Measurements from ENCODE around the gene UNCX.
"Not testable (repeated sequence)": the region's sequence is repeated elsewhere in the genome, so short reads cannot be mapped to it uniquely, and the experiment has no call there.

The UNCX gene

DNA sequence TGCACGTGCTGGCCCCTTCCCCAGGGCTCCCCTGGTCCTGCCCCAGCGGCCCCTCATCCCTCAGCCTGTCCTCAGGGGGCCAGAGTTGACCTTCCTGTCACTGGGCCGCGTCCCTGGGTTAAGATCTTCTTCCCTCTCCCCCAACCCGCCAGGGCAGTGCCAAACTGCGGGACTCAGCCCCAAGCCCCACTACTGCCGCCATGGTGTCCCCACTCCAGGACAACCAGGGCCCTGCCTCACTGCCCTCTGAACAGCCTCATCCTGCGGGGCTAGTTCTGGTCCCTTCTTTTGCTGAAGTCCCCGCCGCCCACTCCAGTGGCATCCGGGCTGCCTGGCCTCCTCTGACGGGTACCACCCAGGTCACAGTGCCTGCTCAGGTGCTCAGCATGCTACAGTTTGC lies 37.5 kb downstream of the UNCX start:
- Histone ChIP-seq H3K27me3 (ENCODE audit: control insufficient read depth, insufficient read depth, low read length) (no peaks in the 10 kb centered on the region), H3K36me3 (ENCODE audit: control insufficient read depth, insufficient read depth, low read length) (no peaks in the 10 kb centered on the region), H3K4me3 (ENCODE audit: low read depth, low read length) (no peak overlapping the region), H3K9me3 (ENCODE audit: control insufficient read depth, insufficient read depth, low read length) (no peaks in the 10 kb centered on the region), H3K4me1 (ENCODE audit: control insufficient read depth, insufficient read depth, low read length) (no peaks in the 10 kb centered on the region), H3K9ac (ENCODE audit: low read depth, low read length) (no peak overlapping the region)

DNA sequence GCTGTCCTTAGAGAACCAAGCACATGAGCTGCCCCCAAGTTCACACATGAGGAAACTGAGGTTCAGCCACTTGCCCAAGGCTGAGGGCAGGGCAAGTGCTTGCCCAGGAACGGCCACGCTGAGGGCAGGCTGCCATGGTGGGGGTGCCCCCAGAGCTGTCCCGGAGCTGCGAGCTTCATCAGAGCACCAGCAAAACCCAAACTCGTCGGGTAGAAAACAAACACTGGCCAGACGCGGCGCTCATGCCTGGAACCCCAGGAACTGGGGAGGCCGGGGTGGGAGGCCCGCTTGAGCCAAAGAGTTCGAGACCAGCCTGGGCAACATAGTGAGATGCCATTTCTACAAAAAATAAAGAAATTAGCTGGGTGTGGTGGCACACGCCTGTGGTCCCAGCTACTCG lies 38.4 kb downstream of the UNCX start:
- Histone ChIP-seq H3K9me3 (ENCODE audit: control insufficient read depth, insufficient read depth, low read length) (no peaks in the 10 kb centered on the region), H3K27me3 (ENCODE audit: control insufficient read depth, insufficient read depth, low read length) (no peaks in the 10 kb centered on the region)

DNA sequence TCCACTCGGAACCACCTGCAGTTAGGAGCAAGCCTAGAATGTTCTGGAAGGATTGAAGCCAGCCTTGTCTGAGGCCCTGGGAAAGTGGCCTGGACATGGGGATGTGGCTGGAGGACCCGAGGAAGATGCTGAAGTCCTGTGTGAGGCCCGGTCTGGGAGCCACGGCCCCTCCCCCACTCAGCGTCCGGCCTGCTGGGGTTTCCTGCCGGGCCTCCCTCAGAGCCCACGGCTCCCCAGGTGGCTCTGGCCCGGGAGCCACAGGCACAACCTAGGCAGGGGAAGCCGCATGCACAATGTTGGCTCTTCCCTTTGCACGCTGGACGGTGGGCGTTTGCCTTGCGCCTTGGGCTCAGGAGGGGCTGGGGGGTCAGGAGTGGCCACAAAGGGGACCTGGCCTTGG lies 39.0 kb downstream of the UNCX start:
- Histone ChIP-seq H3K4me3 (ENCODE audit: low read depth, low read length) (no peak overlapping the region), H3K27me3 (ENCODE audit: control insufficient read depth, insufficient read depth, low read length) (no peaks in the 10 kb centered on the region), H3K9ac (ENCODE audit: low read depth, low read length) (no peak overlapping the region), H3K36me3 (ENCODE audit: control insufficient read depth, insufficient read depth, low read length) (no peaks in the 10 kb centered on the region), H3K4me1 (ENCODE audit: control insufficient read depth, insufficient read depth, low read length) (no peaks in the 10 kb centered on the region), H3K9me3 (ENCODE audit: control insufficient read depth, insufficient read depth, low read length) (no peaks in the 10 kb centered on the region)

More for the DNA sequence above, 38.4 kb downstream of the UNCX start:
- H3K4me1 ChIP-seq (ENCODE audit: control insufficient read depth, insufficient read depth, low read length), result no peaks in the 10 kb centered on the region
- H3K9ac ChIP-seq (ENCODE audit: low read depth, low read length), result no peak overlapping the region
- no peaks in the 10 kb centered on the region for H3K36me3 ChIP-seq (ENCODE audit: control insufficient read depth, insufficient read depth, low read length)
- no peak overlapping the region for H3K4me3 ChIP-seq (ENCODE audit: low read depth, low read length)

DNA sequence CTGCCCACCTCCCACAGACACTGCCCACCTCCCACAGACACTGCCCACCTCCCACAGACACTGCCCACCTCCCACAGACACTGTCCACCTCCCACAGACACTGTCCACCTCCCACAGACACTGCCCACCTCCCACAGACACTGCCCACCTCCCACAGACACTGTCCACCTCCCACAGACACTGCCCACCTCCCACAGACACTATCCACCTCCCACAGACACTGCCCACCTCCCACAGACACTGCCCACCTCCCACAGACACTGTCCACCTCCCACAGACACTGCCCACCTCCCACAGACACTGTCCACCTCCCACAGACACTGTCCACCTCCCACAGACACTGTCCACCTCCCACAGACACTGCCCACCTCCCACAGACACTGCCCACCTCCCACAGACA lies 39.5 kb downstream of the UNCX start:
- H3K4me1 ChIP-seq (ENCODE audit: control insufficient read depth, insufficient read depth, low read length); H3K27me3 ChIP-seq (ENCODE audit: control insufficient read depth, insufficient read depth, low read length); H3K9ac ChIP-seq (ENCODE audit: low read depth, low read length); H3K9me3 ChIP-seq (ENCODE audit: control insufficient read depth, insufficient read depth, low read length); H3K4me3 ChIP-seq (ENCODE audit: low read depth, low read length); H3K36me3 ChIP-seq (ENCODE audit: control insufficient read depth, insufficient read depth, low read length): not testable (repeated sequence)

DNA sequence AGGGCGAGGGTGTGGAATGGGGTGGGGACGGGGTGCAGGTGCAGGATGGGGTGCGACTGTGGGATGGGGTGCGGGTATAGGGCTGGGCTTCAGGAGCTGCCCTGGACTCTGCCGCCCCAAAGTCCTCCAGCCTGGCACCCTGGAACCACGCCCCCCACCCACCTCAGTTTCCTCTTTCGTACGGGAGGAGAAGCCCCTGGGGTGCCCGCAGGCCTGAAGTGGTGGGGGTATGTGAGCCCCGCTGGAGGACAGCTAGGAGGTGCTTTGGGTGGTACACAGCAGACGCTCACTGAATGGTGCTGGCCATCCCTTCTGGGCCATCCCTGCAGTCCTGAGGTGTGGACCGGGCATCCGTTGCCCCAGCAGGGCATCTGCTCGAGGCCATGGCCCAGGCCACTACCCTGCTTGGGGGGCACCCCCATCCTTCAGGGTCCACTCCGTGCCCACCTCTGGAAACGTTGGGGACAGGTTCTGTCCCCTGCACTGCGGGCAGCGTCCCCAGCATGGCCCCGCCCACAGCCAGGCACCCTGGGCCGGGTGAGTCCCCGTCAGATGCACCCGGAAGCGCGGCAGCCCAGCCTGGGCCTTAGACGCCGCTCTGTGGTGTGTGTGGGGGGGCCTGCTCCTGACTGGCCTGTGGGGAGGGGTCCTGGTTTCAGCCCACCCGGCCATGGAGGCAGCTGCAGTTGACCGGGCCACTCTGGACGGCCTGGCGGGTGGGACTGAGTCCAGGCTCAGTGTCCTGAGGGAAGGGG lies 41.6 kb downstream of the UNCX start:
- Histone ChIP-seq H3K4me3 (ENCODE audit: low read depth, low read length) (no peak overlapping the region), H3K36me3 (ENCODE audit: control insufficient read depth, insufficient read depth, low read length) (no peaks in the 10 kb centered on the region), H3K27me3 (ENCODE audit: control insufficient read depth, insufficient read depth, low read length) (no peaks in the 10 kb centered on the region), H3K4me1 (ENCODE audit: control insufficient read depth, insufficient read depth, low read length) (no peaks in the 10 kb centered on the region), H3K9ac (ENCODE audit: low read depth, low read length) (no peak overlapping the region), H3K9me3 (ENCODE audit: control insufficient read depth, insufficient read depth, low read length) (no peaks in the 10 kb centered on the region)

GRCh38 chr7:1274876-1275375 lies 42.3 kb downstream of the UNCX start:
- Histone ChIP-seq H3K4me3 (ENCODE audit: low read depth, low read length) (no peak overlapping the region), H3K27me3 (ENCODE audit: control insufficient read depth, insufficient read depth, low read length) (no peaks in the 10 kb centered on the region), H3K9me3 (ENCODE audit: control insufficient read depth, insufficient read depth, low read length) (no peaks in the 10 kb centered on the region), H3K9ac (ENCODE audit: low read depth, low read length) (no peak overlapping the region), H3K36me3 (ENCODE audit: control insufficient read depth, insufficient read depth, low read length) (no peaks in the 10 kb centered on the region), H3K4me1 (ENCODE audit: control insufficient read depth, insufficient read depth, low read length) (no peaks in the 10 kb centered on the region)

- Histone ChIP-seq H3K9me3 (ENCODE audit: control insufficient read depth, insufficient read depth, low read length) (no peaks in the 10 kb centered on the region), H3K36me3 (ENCODE audit: control insufficient read depth, insufficient read depth, low read length) (no peaks in the 10 kb centered on the region), H3K9ac (ENCODE audit: low read depth, low read length) (no peak overlapping the region), H3K4me3 (ENCODE audit: low read depth, low read length) (no peak overlapping the region), H3K4me1 (ENCODE audit: control insufficient read depth, insufficient read depth, low read length) (no peaks in the 10 kb centered on the region), H3K27me3 (ENCODE audit: control insufficient read depth, insufficient read depth, low read length) (no peaks in the 10 kb centered on the region)
Measured at GRCh38 chr7:1275451-1276381, 43.0 kb downstream of the UNCX start.

DNA sequence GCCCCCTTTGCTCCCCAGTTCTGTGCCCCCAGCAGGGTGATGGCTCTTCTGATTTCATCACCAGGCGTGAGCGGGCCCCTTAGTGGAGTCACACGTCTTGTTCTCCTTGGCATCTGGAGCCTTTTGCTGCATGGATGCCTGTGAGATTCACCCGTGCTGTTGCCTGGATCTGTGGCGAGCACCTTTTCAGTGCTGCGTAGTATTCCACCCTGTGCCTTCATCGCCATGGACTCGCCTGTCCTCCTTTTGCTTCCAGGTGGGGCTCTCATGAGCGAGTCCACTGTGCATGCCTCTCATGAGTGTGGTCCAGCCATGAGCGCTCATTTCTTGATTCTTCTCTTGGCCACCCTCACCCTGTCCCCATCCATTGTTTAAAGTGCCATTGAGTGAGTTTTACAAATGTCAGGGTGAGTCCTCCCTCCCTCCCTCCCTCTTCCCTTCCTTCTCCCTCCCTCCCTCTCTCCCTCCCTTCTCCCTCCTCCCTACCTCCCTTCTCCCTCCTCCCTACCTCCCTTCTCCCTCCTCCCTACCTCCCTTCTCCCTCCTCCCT lies 44.0 kb downstream of the UNCX start:
- Histone ChIP-seq H3K9ac (ENCODE audit: low read depth, low read length) (no peak overlapping the region), H3K36me3 (ENCODE audit: control insufficient read depth, insufficient read depth, low read length) (no peaks in the 10 kb centered on the region), H3K9me3 (ENCODE audit: control insufficient read depth, insufficient read depth, low read length) (no peaks in the 10 kb centered on the region), H3K4me1 (ENCODE audit: control insufficient read depth, insufficient read depth, low read length) (no peaks in the 10 kb centered on the region), H3K4me3 (ENCODE audit: low read depth, low read length) (no peak overlapping the region), H3K27me3 (ENCODE audit: control insufficient read depth, insufficient read depth, low read length) (no peaks in the 10 kb centered on the region)

GRCh38 chr7:1278543-1278942 lies 45.9 kb downstream of the UNCX start:
- Histone ChIP-seq H3K4me1 (ENCODE audit: control insufficient read depth, insufficient read depth, low read length) (no peaks in the 10 kb centered on the region), H3K9ac (ENCODE audit: low read depth, low read length) (no peak overlapping the region), H3K9me3 (ENCODE audit: control insufficient read depth, insufficient read depth, low read length) (no peaks in the 10 kb centered on the region), H3K27me3 (ENCODE audit: control insufficient read depth, insufficient read depth, low read length) (no peaks in the 10 kb centered on the region), H3K36me3 (ENCODE audit: control insufficient read depth, insufficient read depth, low read length) (no peaks in the 10 kb centered on the region), H3K4me3 (ENCODE audit: low read depth, low read length) (no peak overlapping the region)

DNA sequence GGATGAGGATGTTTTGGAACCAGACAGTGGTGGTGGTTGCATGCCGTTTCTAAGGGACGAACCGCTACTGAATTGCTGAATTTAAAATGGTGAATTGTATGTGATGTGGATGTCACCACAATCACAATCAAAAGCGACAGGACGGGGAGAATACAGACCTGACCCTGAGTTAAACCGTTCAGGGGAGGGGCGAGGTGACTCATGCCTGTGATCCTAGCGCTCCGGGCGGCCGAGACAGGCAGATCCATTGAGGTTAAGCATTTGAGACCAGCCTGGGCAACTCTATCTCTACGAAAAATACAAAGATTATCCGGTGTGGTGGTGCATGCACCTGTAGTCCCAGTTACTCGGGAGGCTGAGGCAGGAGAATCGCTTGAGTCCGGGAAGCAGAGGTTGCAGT lies 46.4 kb downstream of the UNCX start:
- Histone ChIP-seq H3K27me3 (ENCODE audit: control insufficient read depth, insufficient read depth, low read length) (no peaks in the 10 kb centered on the region), H3K9ac (ENCODE audit: low read depth, low read length) (no peak overlapping the region), H3K4me3 (ENCODE audit: low read depth, low read length) (no peak overlapping the region), H3K4me1 (ENCODE audit: control insufficient read depth, insufficient read depth, low read length) (no peaks in the 10 kb centered on the region), H3K9me3 (ENCODE audit: control insufficient read depth, insufficient read depth, low read length) (no peaks in the 10 kb centered on the region), H3K36me3 (ENCODE audit: control insufficient read depth, insufficient read depth, low read length) (no peaks in the 10 kb centered on the region)

DNA sequence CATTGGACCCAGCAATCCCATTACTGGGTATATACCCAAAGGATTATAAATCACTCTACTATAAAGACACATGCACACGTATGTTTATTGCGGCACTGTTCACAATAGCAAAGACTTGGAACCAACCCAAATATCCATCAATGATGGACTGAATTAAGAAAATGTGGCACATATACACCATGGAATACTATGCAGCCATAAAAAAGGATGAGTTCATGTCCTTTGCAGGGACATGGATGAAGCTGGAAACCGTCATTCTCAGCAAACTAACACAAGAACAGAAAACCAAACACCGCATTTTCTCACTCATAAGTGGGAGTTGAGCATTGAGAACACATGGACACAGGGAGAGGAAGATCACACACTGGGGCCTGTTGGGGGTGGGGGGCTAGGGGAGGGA lies 47.2 kb downstream of the UNCX start:
- not testable (repeated sequence) for H3K4me1 ChIP-seq (ENCODE audit: control insufficient read depth, insufficient read depth, low read length); H3K27me3 ChIP-seq (ENCODE audit: control insufficient read depth, insufficient read depth, low read length); H3K4me3 ChIP-seq (ENCODE audit: low read depth, low read length); H3K9me3 ChIP-seq (ENCODE audit: control insufficient read depth, insufficient read depth, low read length); H3K9ac ChIP-seq (ENCODE audit: low read depth, low read length); H3K36me3 ChIP-seq (ENCODE audit: control insufficient read depth, insufficient read depth, low read length)
